ENCODE data around the gene PRDM1.

DNA sequence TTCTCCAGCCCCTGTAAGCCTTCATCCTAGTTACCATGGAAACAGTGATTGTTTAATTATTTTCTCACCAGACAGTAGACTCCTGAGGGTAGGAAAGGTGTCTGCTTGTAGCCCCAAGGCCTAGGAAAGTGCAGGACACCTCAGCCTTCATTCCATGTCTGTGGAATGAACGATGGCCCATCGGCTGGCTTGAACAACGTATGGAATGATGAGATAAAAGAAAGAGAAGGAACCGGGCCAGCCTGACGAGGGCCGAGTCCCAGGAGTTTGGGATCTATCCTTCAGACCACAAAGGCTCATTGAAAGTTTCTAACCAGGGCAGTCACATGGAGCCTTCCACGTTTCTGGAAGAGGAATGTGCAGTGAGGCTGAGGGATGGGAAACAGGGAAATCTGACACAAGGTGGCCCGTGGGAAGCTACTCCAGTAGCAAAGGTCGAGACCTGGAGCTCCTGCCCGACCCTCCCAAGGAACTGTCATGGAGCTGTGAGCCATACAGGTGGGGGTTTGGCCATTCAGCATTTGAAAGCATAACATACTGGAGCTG is 46.1 kb downstream of the PRDM1 start:
- TF ChIP-seq, protein P1, sequence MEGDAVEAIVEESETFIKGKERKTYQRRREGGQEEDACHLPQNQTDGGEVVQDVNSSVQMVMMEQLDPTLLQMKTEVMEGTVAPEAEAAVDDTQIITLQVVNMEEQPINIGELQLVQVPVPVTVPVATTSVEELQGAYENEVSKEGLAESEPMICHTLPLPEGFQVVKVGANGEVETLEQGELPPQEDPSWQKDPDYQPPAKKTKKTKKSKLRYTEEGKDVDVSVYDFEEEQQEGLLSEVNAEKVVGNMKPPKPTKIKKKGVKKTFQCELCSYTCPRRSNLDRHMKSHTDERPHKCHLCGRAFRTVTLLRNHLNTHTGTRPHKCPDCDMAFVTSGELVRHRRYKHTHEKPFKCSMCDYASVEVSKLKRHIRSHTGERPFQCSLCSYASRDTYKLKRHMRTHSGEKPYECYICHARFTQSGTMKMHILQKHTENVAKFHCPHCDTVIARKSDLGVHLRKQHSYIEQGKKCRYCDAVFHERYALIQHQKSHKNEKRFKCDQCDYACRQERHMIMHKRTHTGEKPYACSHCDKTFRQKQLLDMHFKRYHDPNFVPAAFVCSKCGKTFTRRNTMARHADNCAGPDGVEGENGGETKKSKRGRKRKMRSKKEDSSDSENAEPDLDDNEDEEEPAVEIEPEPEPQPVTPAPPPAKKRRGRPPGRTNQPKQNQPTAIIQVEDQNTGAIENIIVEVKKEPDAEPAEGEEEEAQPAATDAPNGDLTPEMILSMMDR (conservative IDR thresholded peaks at IDR 0.05 in 1 of 2, IDR thresholded peaks at IDR 0.05 in 1 of 2; ENCODE audit: extremely low read depth in 1 of 2, insufficient read depth in 1 of 2, low read depth in 1 of 2, low read length in 2 of 2), result no peak
- TF ChIP-seq EZH2 (IDR thresholded peaks at IDR 0.05; ENCODE audit: borderline replicate concordance, low read length), result no peak

All from mammary epithelial cell (primary cell).